ENCODE results near the gene NR2C2. TPM values are rescaled to one million over a fixed set of nuclear protein-coding genes. Genes with fewer than 3 reads are reported as not detected.

The NR2C2 gene
- total and polyA plus RNA-seq, 9 of the 15 experiments (the other 6 are each of a cell fraction or from before 2014, with no cell fraction given): 6.1 to 33.0 (median 14.6) TPM

DNA sequence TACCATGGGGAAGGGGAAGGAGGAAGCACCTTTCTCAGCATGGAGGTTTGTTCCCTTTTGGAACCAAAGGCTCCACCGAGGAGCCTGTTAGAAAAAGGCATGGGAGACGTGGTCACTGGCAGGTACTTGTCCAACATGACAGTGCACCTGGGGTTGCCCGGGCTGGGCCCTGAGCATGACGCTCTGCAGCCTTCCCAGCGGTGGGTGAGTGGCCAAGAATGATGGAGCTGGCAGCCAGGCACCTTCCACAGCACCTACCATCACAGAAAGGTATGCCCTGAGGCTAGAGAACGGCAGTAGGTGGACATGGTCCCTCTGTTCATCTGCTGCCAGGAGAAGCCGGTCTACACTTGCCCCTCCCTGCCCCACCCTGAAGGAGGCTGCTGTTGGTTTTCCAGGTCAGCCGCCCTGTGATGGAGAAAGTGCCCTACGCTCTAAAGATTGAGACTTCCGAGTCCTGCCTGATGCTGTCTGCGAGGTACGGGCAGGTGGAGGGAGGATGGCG, 29.0 kb upstream of the NR2C2 start:
- no peaks in the 10 kb centered on the region for H3K79me2 ChIP-seq (ENCODE audit: control insufficient read depth, insufficient read depth, low read length)
- intact Hi-C loops (cut with micrococcal nuclease): no loop called here
- no peak for DNase-seq (ENCODE audit: extremely low read depth in 1 of 4, low spot score in 3 of 4)
- TF ChIP-seq SAFB2 (IDR thresholded peaks at IDR 0.05; ENCODE audit: borderline replicate concordance, low read depth, low read length, severe bottlenecking) (no peak), ZNF41 (CRISPR knock-in tag; conservative IDR thresholded peaks at IDR 0.05) (no peak), XRCC5 (IDR thresholded peaks at IDR 0.05; ENCODE audit: low read depth, low read length) (no peak), DPF2 (IDR thresholded peaks at IDR 0.05) (no peak), ZC3H4 (CRISPR knock-in tag; IDR thresholded peaks at IDR 0.05; ENCODE audit: borderline replicate concordance) (no peak), ZNF668 (CRISPR knock-in tag; IDR thresholded peaks at IDR 0.05) (no peak), MYNN (IDR thresholded peaks at IDR 0.05) (no peak), MYNN (CRISPR knock-in tag; IDR thresholded peaks at IDR 0.05) (no peak), NFXL1 (CRISPR knock-in tag; IDR thresholded peaks at IDR 0.05) (no peak), PCBP2 (IDR thresholded peaks at IDR 0.05; ENCODE audit: low read depth, low read length, poor library complexity, severe bottlenecking) (no peak), IFI16 (CRISPR knock-in tag; IDR thresholded peaks at IDR 0.05) (no peak), SP1 (CRISPR knock-in tag; IDR thresholded peaks at IDR 0.05) (no peak), ZNF431 (CRISPR knock-in tag; IDR thresholded peaks at IDR 0.05) (no peak), BRF1 (IDR thresholded peaks at IDR 0.05; ENCODE audit: borderline replicate concordance, extremely low read depth, insufficient read length) (no peak), NFYB (IDR thresholded peaks at IDR 0.05; ENCODE audit: extremely low read depth, insufficient read length) (no peak), POLR2AphosphoS5 (IDR thresholded peaks at IDR 0.05; ENCODE audit: control insufficient read depth, insufficient read depth, low read depth, low read length) (no peak), TAL1 (IDR thresholded peaks at IDR 0.05) (no peak), ARHGAP35 (IDR thresholded peaks at IDR 0.05; ENCODE audit: partially characterized antibody) (no peak), RFX7 (CRISPR knock-in tag; IDR thresholded peaks at IDR 0.05) (no peak)
- TF ChIP-seq, protein P1, sequence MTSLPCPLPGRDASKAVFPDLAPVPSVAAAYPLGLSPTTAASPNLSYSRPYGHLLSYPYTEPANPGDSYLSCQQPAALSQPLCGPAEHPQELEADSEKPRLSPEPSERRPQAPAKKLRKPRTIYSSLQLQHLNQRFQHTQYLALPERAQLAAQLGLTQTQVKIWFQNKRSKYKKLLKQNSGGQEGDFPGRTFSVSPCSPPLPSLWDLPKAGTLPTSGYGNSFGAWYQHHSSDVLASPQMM (CRISPR knock-in tag; IDR thresholded peaks at IDR 0.05): no peak
- TF ChIP-seq, protein P2, sequence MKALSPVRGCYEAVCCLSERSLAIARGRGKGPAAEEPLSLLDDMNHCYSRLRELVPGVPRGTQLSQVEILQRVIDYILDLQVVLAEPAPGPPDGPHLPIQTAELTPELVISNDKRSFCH (CRISPR knock-in tag; IDR thresholded peaks at IDR 0.05): no peak
- TF ChIP-seq, protein P2 (tag; IDR thresholded peaks at IDR 0.05): no peak
- ChIA-PET CTCF (ENCODE audit: low intra/inter-chr PET ratio) (no interaction called here), POLR2A (interaction anchor here (0.6 to 1.1 kb wide), 2 partner anchors 10 to 644 kb away, joined by 3 to 5 read pairs; no protein-coding TSS in a partner anchor)
- no peaks in the 10 kb centered on the region for H3K9me1 ChIP-seq (ENCODE audit: control insufficient read depth, insufficient read depth, low read length)
- no peak overlapping the region for H3K27ac ChIP-seq (ENCODE audit: extremely low read depth, low read depth, low read length)
- peaks cover 0 to 3% of the 10 kb centered on the region in 2 experiments; a peak in 1 of 5 replicates for H3K4me1 ChIP-seq (replicated peaks in 1 of 2; ENCODE audit: control insufficient read depth in 2 of 2, insufficient read depth in 2 of 2, low read length in 2 of 2)
- peaks cover 40 to 68% of the 10 kb centered on the region in 2 experiments for H3K27me3 ChIP-seq (ENCODE audit: control insufficient read depth in 2 of 2, insufficient read depth in 2 of 2, low read length in 2 of 2)
- H3K36me3 ChIP-seq (ENCODE audit: control insufficient read depth, insufficient read depth, low read length): no peaks in the 10 kb centered on the region
- no peaks in the 10 kb centered on the region for H3K9me3 ChIP-seq (replicated peaks; ENCODE audit: control insufficient read depth, insufficient read depth, low read depth, low read length)
- no peak for ATAC-seq
- no peak overlapping the region for H3K4me3 ChIP-seq
- no peak overlapping the region for H2AFZ ChIP-seq (ENCODE audit: low read depth, low read length)
- no TSS peak for BruUV-seq (replicated peaks)
- in situ Hi-C loops (cut with MboI): loop anchor here (25.0 kb wide), 2 partner anchors 406 to 1256 kb away; no protein-coding TSS in a partner anchor
- H3K4me2 ChIP-seq (ENCODE audit: insufficient read depth, low read length): no peak overlapping the region
- H3K9ac ChIP-seq (ENCODE audit: insufficient read depth in 1 of 2, low read depth in 2 of 2, low read length in 2 of 2): no peak overlapping the region
- 2% methylated on average over 13 of the region's 13 CpGs for WGBS (ENCODE audit: insufficient coverage, low coverage, missing lambda C conversion rate)
- no peak for FAIRE-seq
- peaks cover 19% of the 10 kb centered on the region; the same call in 1 of the 2 replicates for H4K20me1 ChIP-seq (replicated peaks; ENCODE audit: control insufficient read depth, insufficient read depth, low read length)
